Occipital lobe (tissue), 2 donors: ENCODE measurements around the gene NOMO2. TPM values are rescaled to one million over a fixed set of nuclear protein-coding genes. Genes with fewer than 3 reads are reported as not detected.
"Not testable (repeated sequence)": the region's sequence is repeated elsewhere in the genome, so short reads cannot be mapped to it uniquely, and the experiment has no call there.

Experiments
- DNase-seq: peaks from one replicate; lab custom pipeline; 2025; lab: John Stamatoyannopoulos, UW
- total RNA-seq: library from RNA; depleted of rRNA; stranded (reverse); fragments of >200 nt; gene quantifications from one replicate; pipeline ENCODE4 v1.2.3, GENCODE V29; 2014

NOMO2 gene
- total RNA-seq, 1 donor from 2014 or later: 78.8 TPM

DNA sequence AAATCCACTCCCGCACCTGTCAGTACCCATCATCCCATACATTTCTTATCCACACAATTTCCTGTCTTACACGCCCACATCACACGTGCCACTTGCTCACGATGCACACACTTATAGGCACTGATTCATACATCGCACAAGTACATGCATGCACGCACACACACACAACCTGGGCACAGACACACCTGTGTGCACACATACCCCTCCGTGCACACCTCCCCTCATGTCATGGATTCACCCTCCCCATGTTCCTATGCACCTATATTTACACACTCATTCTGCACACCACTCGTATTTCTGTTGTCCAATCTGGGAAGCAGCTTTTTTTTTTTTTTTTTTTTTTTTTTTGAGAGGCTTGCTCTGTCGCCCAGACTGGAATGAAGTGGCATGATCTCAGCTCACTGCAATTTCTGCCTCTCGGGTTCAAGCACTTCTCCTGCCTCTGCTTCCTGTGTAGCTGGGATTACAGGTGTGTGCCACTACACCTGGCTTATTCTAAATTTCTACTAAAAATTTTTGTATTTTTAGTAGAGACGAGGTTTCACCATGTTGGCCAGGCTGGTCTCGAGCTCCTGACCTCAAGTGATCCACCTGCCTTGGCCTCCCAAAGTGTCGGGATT, 13.5 kb upstream of the NOMO2 start:
- DNase-seq: not testable (repeated sequence)

- DNase-seq: not testable (repeated sequence)
These were observed 12.0 kb upstream of the NOMO2 start for GRCh38 chr16:18573887-18574286.

- DNase-seq: not testable (repeated sequence)
These were observed 11.1 kb upstream of the NOMO2 start for GRCh38 chr16:18572973-18573372.

- DNase-seq: not testable (repeated sequence)
These were observed 9.5 kb upstream of the NOMO2 start for GRCh38 chr16:18571307-18571850.

GRCh38 chr16:18570529-18571306, 8.8 kb upstream of the NOMO2 start:
- DNase-seq: not testable (repeated sequence)

DNA sequence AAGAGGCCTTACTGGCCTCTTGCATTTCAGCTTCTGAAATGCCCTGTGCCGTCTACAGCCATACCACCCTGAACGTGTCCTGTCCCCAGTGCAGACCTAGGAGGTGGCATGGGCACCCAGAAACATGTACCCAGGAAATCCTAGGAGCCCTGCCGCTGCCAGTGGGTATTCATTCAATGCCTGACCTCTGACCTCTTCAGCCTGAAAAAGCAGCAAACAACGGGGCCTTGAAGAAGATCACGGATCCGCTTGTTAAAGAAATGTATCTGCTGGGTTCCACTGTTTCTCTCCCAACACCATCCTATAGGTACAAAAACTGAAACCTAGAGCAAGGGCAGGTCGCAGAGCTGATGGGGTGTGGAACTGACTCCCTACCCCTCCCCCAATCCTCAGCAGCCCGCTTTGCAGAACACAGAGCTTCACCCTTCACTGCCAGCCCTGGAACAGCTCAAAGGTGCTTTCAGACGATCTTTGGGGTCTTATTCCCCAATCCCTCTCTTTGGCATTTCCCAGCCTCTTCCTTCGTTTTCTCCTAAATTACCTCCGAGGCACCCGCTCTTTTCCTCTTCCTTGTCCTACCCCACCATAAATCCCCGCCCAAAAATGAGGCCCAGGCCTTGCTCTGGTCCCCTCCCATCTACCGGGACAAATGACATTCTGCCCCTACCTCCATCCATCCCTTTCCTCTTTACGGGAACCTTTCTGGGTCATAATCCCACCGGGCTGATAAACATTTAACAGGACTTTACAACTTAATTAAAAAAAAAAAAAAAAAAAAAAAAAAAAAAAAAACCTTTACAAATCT, 1.3 kb downstream of the NOMO2 start:
- not testable (repeated sequence) for DNase-seq

DNA sequence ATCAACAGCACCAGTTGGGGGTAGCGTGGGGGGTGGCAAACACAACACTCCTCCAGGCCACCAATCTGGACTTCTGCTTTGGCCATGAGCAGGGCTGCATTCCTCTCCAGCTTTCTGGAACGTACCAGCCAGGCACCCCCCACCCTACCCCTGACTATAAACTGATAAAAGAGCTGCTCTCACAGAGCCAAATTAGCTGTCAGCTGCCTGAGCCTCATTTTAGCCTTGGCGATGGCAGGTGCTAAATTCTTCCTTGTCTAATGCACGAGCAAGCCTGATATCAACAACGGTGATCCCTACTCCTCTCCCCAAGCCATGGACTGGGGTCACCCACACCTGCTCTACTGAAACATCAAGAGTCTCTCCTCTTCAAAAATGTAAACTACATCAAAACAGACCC, 8.2 kb downstream of the NOMO2 start:
- DNase-seq: not testable (repeated sequence)

DNA sequence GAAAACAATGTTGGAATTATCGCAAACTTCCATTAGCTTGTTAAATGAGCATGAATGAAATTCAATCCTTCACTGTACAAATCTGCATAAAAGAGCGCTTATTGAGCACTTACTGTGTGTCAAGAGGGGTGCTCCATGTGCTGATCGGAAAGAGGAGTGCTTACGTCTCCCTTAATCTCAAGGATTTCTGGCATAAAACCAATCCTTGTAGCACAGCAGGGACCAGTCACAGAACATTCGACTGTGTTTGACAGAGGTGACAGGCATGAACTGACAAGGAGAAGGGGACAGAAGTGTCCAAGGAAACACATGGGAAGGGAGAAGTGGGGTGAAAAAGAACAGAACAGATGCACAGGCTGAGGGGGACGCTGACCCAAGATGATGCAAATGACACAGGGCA, 14.5 kb downstream of the NOMO2 start:
- not testable (repeated sequence) for DNase-seq

GRCh38 chr16:18546853-18547252, 15.0 kb downstream of the NOMO2 start:
- not testable (repeated sequence) for DNase-seq

DNA sequence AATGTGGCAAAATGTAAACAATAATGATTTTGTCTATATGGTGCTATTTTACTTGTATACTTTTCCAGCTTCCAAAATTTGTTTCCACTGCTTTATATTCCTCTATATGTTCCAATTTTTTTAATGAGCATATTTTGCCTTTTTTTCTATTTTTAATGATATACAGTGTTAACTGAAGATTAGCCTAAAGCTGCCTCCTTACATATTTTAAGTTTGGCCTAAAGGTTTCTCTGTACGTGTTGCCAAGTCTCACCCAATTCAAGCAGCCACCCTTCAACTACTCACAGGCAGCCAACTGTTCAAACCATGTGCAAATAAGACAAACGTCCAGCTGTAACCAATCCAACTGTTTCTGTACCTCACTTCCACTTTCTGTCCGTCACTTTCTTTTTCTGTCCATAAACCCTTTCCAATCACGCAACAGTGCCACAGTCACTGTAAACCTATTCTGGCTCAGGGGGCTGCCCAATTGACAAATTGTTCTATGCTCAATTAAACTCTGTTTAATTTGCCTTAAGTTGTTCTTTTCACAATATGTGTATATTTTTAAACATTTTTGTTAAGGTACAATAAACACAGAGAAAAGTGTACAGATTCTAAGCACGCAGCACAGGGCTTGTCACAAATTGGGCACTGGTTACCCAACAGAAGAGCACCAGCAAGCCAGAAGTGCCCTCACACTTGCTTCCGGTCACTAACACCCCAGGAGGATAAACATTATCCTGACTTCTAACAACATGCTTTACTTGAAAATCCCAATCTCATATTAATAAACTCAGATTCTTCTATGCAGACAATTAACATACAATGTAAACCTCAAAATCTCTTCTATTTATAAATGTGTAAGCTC, 17.4 kb downstream of the NOMO2 start:
- DNase-seq: not testable (repeated sequence)

DNA sequence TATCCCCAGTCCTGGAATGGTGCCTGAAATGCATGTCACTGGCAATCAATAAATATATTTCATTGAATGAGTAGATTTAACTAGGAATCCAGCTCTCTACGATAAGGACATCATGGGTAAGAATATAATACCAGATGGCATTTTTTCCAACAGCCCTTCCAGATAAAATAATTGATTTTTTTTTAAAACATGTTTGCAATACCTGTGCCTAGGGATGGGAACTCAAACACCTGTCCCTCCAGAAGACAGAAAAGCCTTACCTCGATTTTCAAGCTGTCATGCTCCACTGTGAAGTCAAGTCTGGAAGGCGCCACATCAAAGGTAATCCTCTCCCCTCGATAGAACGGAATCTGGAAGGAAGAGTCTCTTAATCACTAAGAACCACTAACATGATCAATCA, 20.0 kb downstream of the NOMO2 start:
- not testable (repeated sequence) for DNase-seq

DNA sequence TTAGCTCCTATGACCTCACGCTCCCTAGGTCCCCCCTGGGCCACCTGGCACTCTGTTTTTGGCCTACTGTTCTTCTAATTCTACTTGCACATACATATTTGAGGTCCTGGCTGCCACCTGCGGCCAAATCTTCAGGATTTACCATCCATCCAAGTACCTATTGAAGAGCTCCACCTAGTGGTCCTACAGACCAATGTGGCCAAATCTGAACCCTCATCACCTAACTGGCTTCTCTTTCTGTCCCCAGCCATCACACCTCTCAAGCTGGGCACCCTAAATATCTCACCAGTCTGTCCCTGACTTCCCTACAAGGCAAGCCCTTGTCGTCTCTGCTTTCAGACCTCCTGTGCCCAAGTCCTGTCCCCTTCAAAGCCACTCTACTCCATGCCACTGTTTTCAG, 24.9 kb downstream of the NOMO2 start:
- not testable (repeated sequence) for DNase-seq

GRCh38 chr16:18535519-18536168, 26.3 kb downstream of the NOMO2 start:
- DNase-seq: not testable (repeated sequence)

- not testable (repeated sequence) for DNase-seq
These were observed 27.6 kb downstream of the NOMO2 start for GRCh38 chr16:18534308-18534707.

DNA sequence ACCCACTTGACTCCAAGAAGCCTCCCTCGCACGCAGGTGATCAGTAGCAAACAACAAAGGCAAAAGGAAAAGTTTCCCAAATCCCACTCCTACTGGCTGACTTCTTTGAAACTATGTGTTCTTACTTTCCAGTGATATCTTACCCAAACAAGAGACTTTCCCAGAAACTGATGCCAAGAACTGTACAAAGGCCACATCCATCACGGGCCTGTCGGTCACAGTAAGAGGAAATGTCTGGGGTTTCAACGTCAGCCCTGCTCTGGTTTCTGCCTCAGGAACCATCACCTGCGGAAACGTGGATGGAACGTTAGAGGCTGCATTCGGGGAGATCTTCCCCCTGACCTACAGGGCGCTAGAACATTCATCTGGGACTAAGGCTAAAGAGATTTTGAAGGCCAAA, 30.6 kb downstream of the NOMO2 start:
- not testable (repeated sequence) for DNase-seq

- DNase-seq: not testable (repeated sequence)
These were observed 31.6 kb downstream of the NOMO2 start for GRCh38 chr16:18530329-18530728.

DNA sequence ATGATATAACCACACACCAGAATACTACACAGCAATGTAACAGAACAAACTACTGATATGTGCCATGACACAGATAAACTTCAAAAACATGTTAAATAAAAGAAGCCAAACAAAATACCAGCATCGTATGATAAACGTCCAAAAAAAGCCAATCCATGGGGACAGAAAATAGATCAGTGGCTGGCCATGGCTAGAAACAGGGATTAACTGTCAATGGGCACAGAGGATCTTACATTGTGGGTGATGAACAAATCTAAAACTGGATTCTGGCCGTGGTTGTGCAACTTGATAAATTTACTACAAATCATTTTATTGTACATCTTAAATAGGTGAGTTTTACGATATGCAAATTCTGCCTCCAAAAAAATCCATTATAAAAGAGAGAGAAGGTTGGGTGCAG, 35.4 kb downstream of the NOMO2 start:
- not testable (repeated sequence) for DNase-seq

DNA sequence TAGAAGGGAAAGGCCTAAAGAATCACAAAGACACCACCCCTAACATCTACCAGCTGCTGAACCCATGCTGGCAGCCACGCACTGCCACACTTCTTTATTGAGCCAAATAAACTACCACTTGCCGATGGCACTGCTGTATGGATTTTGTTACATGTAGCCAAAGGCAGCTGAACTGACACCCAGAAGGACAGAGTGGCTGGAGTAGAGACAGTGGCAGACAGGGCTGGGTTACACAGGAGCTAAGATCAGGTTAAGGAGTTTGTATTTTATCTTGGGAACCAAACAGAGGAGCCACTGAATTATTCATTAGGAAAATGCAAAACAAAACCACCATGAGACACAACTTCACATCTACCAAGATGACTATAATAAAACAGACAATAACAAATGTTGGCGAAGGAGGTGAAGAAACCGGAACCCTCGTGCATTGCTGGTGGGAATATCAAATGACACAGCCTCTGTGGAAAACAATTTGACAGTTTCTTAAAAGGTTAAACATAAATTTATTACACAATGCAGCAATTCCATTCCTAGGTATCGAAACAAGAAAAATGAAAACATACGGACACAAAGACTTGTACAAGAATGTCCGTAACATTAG, 35.9 kb downstream of the NOMO2 start:
- not testable (repeated sequence) for DNase-seq

DNA sequence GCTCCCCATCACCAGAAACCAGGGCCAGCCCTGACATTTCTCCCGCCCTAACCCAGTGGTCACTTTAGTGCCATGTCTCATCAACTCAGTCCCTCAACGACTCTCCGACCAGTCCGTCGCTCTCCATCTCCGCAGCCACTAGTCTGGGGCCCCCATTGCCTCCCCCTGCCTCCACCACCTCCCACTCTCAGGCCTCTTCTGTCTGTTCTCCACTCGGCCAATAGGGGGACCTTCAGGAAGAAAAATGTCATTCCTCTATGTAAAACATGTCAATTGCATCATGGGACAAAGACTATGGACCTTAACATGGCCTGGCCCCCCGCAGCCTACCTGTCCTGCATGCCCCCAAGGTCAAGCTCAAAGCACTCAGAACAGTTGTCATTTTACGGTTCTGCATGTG, 39.3 kb downstream of the NOMO2 start:
- DNase-seq: not testable (repeated sequence)
